Naive B cell (primary cell): Measurements from ENCODE around the gene BAHCC1. TPM values are rescaled to one million over a fixed set of nuclear protein-coding genes. Genes with fewer than 3 reads are reported as not detected.

Experiments
- ATAC-seq, 2 donors: fragments of 150-1000 bp; cut with Tn5 transposase; 2 replicates each; pipeline ENCODE4 v1.10.0; 2021; ENCODE audit warnings: low read depth in 2 of 2, mild to moderate bottlenecking in 2 of 2, moderate library complexity in 2 of 2
- DNase-seq: peaks from one replicate; pipeline ENCODE4 v3.0.0; 2022
- H3K27ac Mint-ChIP-seq, 6 donors: one replicate each; pipeline ENCODE4 v1.8.0; 2020 to 2022; ENCODE audit warnings: mild to moderate bottlenecking in 6 of 6, mixed read lengths in 6 of 6, moderate library complexity in 5 of 6, inconsistent platforms in 2 of 6
- H3K27me3 Mint-ChIP-seq, 3 donors: one replicate each; pipeline ENCODE4 v1.8.0; 2021 to 2022; ENCODE audit warnings: mixed read lengths in 3 of 3, mild to moderate bottlenecking in 1 of 3
- H3K36me3 Mint-ChIP-seq, 2 donors: one replicate each; pipeline ENCODE4 v1.8.0; 2020 to 2022; ENCODE audit warnings: mixed read lengths in 2 of 2, inconsistent platforms in 1 of 2, mild to moderate bottlenecking in 1 of 2
- H3K4me1 Mint-ChIP-seq, 3 donors: one replicate each; pipeline ENCODE4 v1.8.0; 2020 to 2022; ENCODE audit warnings: mixed read lengths in 3 of 3, inconsistent platforms in 1 of 3, mild to moderate bottlenecking in 1 of 3, moderate library complexity in 1 of 3
- H3K4me3 Mint-ChIP-seq, 8 donors: one replicate each; pipeline ENCODE4 v1.8.0; 2020 to 2022; ENCODE audit warnings: mild to moderate bottlenecking in 8 of 8, mixed read lengths in 8 of 8, moderate library complexity in 8 of 8, inconsistent platforms in 2 of 8
- H3K9me3 Mint-ChIP-seq, 7 donors: one replicate each; pipeline ENCODE4 v1.8.0; 2020 to 2022; ENCODE audit warnings: mixed read lengths in 7 of 7, mild to moderate bottlenecking in 5 of 7, inconsistent platforms in 2 of 7, moderate library complexity in 1 of 7
- polyA plus RNA-seq, 6 donors: library from polyadenylated mRNA; unstranded; fragments of 300-500 nt; fragmentation: Illumina TruSeq; gene quantifications; one replicate each; pipeline ENCODE4 v1.2.3, GENCODE V29; 2021; ENCODE audit warnings: low read depth in 6 of 6

The BAHCC1 gene
- polyA plus RNA-seq, 6 donors from 2014 or later, result 0.07 TPM; not detected in 5

GRCh38 chr17:81514739-81515529 lies 119.7 kb downstream of the BAHCC1 start:
- Mint-ChIP-seq H3K4me1 (peaks cover 31 to 51% (median 46%) of the 10 kb centered on the region in 3 donors), H3K4me3 (peak overlapping the region; percentile 93 to 97 (median 96)), H3K27ac (peak overlapping the region; percentile 90 to 99 (median 94)), H3K9me3 (no peaks in the 10 kb centered on the region), H3K36me3 (peaks cover 19 to 20% of the 10 kb centered on the region in 2 donors), H3K27me3 (no peaks in the 10 kb centered on the region)
- ATAC-seq (peak; percentile 7), DNase-seq (peak; percentile 75)

GRCh38 chr17:81515530-81516041 lies 120.3 kb downstream of the BAHCC1 start:
- Mint-ChIP-seq H3K36me3 (peaks cover 13 to 14% of the 10 kb centered on the region in 2 donors), H3K4me1 (peaks cover 28 to 51% (median 46%) of the 10 kb centered on the region in 3 donors)
- DNase-seq, result no peak

More at GRCh38 chr17:81515530-81516041, 120.3 kb downstream of the BAHCC1 start:
- peak overlapping the region; percentile 89 to 99 (median 94) for H3K27ac Mint-ChIP-seq
- H3K4me3 Mint-ChIP-seq, result peak overlapping the region; percentile 93 to 97 (median 96)
- no peak for ATAC-seq
- no peaks in the 10 kb centered on the region for H3K27me3 Mint-ChIP-seq
- no peaks in the 10 kb centered on the region for H3K9me3 Mint-ChIP-seq

Other genes with a start within 250 kb of the BAHCC1 start
- gene PVALEF, start 229.9 kb upstream of the BAHCC1 start, polyA plus RNA-seq, result not detected
- gene AATK, start 229.2 kb upstream of the BAHCC1 start, polyA plus RNA-seq, result not detected
- 10 to 100 TPM in 1 of 6 donors, 1 to 10 TPM in 4, not detected in 1; 3.1 to 11.6 (median 4.0) TPM for gene CEP131, start 172.5 kb upstream of the BAHCC1 start, polyA plus RNA-seq
- 10 to 100 TPM in 1 of 6 donors, 1 to 10 TPM in 5; 4.5 to 16.8 (median 7.6) TPM for gene TEPSIN, start 156.4 kb upstream of the BAHCC1 start, polyA plus RNA-seq
- 10 to 100 TPM; 53.3 to 88.4 (median 81.7) TPM for gene NDUFAF8, start 156.1 kb upstream of the BAHCC1 start, polyA plus RNA-seq
- gene SLC38A10, start 100.2 kb upstream of the BAHCC1 start, polyA plus RNA-seq, result 10 to 100 TPM; 44.0 to 82.0 (median 51.0) TPM
- gene ACTG1, start 117.3 kb downstream of the BAHCC1 start, polyA plus RNA-seq, result 1,000 to 10,000 TPM in 1 of 6 donors, 100 to 1,000 TPM in 5; 664 to 1,094 (median 872) TPM
- under 1 TPM in 5 of 6 donors, not detected in 1; 0.17 to 0.59 (median 0.39) TPM for gene FSCN2, start 132.9 kb downstream of the BAHCC1 start, polyA plus RNA-seq
- 10 to 100 TPM; 12.5 to 31.2 (median 15.1) TPM for gene FAAP100, start 156.9 kb downstream of the BAHCC1 start, polyA plus RNA-seq
- 10 to 100 TPM; 49.2 to 76.6 (median 57.7) TPM for gene NPLOC4, start 241.7 kb downstream of the BAHCC1 start, polyA plus RNA-seq
- under 1 TPM in 5 of 6 donors, not detected in 1; 0.34 to 0.92 (median 0.86) TPM for gene TSPAN10, start 241.7 kb downstream of the BAHCC1 start, polyA plus RNA-seq